DOHH2 (cell line): ENCODE measurements around the gene INHBB.

Source experiments
- H3F3A ChIP-seq: fragments of 200-600 bp; sonication (generic), shearing (Covaris generic); 2 replicates; pipeline ENCODE4 v1.6.0; 2016; ENCODE audit warnings: antibody characterized with exemption, mild to moderate bottlenecking; ENCODE audit not compliant: control insufficient read depth, insufficient read depth
- H3K27ac ChIP-seq: fragments of 200-600 bp; sonication (generic); 2 replicates; pipeline ENCODE4 v1.5.1; 2014; ENCODE audit warnings: low read depth, mild to moderate bottlenecking, low read length, moderate library complexity
- H3K27me3 ChIP-seq: fragments of 200-600 bp; sonication (generic); 2 replicates; pipeline ENCODE4 v1.6.1; 2014; ENCODE audit warnings: mild to moderate bottlenecking, low read length, mixed read lengths; ENCODE audit not compliant: control insufficient read depth
- H3K36me3 ChIP-seq: fragments of 200-600 bp; sonication (generic); 2 replicates; pipeline ENCODE4 v1.6.1; 2014; ENCODE audit warnings: mild to moderate bottlenecking, low read length, moderate library complexity, mixed read lengths; ENCODE audit not compliant: control insufficient read depth
- H3K4me1 ChIP-seq: fragments of 200-600 bp; sonication (generic); 2 replicates; pipeline ENCODE4 v1.6.1; 2014; ENCODE audit warnings: mild to moderate bottlenecking, low read length, mixed read lengths; ENCODE audit not compliant: control insufficient read depth
- H3K4me2 ChIP-seq: fragments of 200-600 bp; sonication (generic); 2 replicates; pipeline ENCODE4 v1.6.0; 2014; ENCODE audit warnings: mild to moderate bottlenecking, low read length, moderate library complexity
- H3K4me3 ChIP-seq: fragments of 200-600 bp; sonication (generic); 2 replicates; pipeline ENCODE4 v1.5.1; 2014; ENCODE audit warnings: mild to moderate bottlenecking, low read length, mixed read lengths
- H3K79me2 ChIP-seq: fragments of 200-600 bp; sonication (generic); 2 replicates; pipeline ENCODE4 v1.6.1; 2014; ENCODE audit warnings: mild to moderate bottlenecking, low read length, mixed read lengths; ENCODE audit not compliant: control insufficient read depth
- H3K9me2 ChIP-seq: fragments of 200-600 bp; sonication (generic); replicated peaks from 2 replicates; pipeline ENCODE4 v1.6.1; 2014; ENCODE audit warnings: mild to moderate bottlenecking, low read length, mixed read lengths; ENCODE audit not compliant: control insufficient read depth
- H3K9me3 ChIP-seq: fragments of 200-600 bp; sonication (generic); 2 replicates; pipeline ENCODE4 v1.6.1; 2014; ENCODE audit warnings: antibody characterized with exemption, low read length, mixed read lengths; ENCODE audit not compliant: control insufficient read depth, insufficient read depth
- H4K20me1 ChIP-seq: fragments of 200-600 bp; sonication (generic); 2 replicates; pipeline ENCODE4 v1.6.0; 2014; ENCODE audit warnings: low read depth, mild to moderate bottlenecking, antibody characterized with exemption, low read length, moderate library complexity; ENCODE audit not compliant: control insufficient read depth, insufficient read depth
- EZH2phosphoT487 ChIP-seq: fragments of 200-600 bp; sonication (generic); IDR thresholded peaks from 2 replicates; pipeline ENCODE4 v1.6.1; 2017; ENCODE audit warnings: borderline replicate concordance, mild to moderate bottlenecking, antibody characterized with exemption, low read length, moderate library complexity, mixed read lengths
- TF ChIP-seq, protein P1 (sequence below): fragments of 200-600 bp; sonication (generic); IDR thresholded peaks from one replicate; pipeline ENCODE4 v1.5.1; 2014; ENCODE audit warnings: antibody characterized with exemption, mild to moderate bottlenecking, low read depth, low read length; ENCODE audit not compliant: poor library complexity, severe bottlenecking

INHBB gene

DNA sequence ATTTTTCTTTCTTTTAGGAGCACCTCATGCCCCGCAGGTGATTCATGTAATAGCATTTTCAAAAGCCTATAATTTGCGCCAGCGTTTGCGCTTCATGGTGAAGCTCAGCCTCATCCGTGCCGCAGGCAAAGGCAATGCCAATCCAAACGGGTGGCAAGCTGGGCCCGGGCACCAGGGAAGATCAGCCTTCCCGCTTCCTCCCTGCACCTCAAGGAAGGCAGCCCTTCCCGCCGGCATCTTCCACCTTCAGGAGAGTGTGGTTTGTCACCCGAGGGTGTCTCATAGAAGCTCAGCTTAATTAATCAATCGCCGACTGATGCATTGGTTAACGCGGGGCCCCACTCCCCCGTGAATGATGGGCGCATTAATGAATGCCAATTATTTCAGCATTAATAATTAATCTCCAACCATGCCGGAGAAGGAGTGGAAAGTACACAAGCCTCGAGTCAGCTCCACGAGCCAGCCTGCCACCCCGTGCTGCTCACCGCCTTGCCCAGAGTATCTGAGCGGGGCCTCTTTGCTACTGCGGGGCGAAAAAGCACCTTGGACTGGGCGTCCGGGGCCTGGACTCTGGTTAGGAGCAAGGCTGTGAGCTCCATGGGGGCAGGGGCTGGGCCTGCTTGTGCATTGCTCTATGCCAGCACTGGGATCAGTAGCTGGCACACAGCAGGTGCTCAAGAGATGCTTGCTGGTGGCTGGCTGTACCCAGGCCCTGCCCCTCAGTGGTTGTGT, 13.0 kb downstream of the INHBB start:
- H3K27me3 ChIP-seq = no peaks in the 10 kb centered on the region
- no peaks in the 10 kb centered on the region for H3K4me1 ChIP-seq
- H3K4me2 ChIP-seq = no peak overlapping the region
- TF ChIP-seq, protein P1, sequence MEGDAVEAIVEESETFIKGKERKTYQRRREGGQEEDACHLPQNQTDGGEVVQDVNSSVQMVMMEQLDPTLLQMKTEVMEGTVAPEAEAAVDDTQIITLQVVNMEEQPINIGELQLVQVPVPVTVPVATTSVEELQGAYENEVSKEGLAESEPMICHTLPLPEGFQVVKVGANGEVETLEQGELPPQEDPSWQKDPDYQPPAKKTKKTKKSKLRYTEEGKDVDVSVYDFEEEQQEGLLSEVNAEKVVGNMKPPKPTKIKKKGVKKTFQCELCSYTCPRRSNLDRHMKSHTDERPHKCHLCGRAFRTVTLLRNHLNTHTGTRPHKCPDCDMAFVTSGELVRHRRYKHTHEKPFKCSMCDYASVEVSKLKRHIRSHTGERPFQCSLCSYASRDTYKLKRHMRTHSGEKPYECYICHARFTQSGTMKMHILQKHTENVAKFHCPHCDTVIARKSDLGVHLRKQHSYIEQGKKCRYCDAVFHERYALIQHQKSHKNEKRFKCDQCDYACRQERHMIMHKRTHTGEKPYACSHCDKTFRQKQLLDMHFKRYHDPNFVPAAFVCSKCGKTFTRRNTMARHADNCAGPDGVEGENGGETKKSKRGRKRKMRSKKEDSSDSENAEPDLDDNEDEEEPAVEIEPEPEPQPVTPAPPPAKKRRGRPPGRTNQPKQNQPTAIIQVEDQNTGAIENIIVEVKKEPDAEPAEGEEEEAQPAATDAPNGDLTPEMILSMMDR = no peak
- TF ChIP-seq EZH2phosphoT487 = no peak
- no peaks in the 10 kb centered on the region for H3K79me2 ChIP-seq
- no peaks in the 10 kb centered on the region for H3K9me3 ChIP-seq
- H3K36me3 ChIP-seq = no peaks in the 10 kb centered on the region
- no peak overlapping the region for H3K4me3 ChIP-seq
- H4K20me1 ChIP-seq = no peaks in the 10 kb centered on the region
- no peaks in the 10 kb centered on the region for H3F3A ChIP-seq
- no peaks in the 10 kb centered on the region for H3K9me2 ChIP-seq
- no peak overlapping the region for H3K27ac ChIP-seq

DNA sequence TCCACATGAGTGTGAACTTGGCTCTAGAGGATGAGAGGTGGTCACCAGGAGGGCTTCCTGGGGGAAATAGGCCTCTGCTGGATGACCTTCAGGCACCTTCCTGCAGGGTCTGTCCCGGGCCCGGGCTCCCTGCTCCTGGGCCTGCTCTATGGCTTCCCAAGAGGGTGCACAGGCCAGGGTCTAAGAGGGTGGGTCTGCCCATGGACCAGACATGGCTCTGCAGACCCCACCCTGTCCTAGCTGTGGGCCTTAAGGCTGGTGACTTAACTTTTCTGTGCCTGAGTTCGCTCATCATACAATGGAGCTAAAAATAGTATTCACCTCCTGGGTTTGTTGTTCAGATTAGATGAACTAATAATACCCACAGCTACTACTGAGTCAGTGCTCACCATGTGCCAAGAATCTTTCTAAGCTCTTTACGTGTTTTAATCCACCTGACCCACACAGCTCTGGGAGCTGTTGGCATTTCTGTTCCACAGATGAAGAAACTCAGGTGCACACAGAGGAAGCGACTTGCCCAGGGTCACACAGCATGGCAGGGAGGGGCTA, 14.4 kb downstream of the INHBB start:
- H3K9me3 ChIP-seq = no peaks in the 10 kb centered on the region
- H3K27ac ChIP-seq = no peak overlapping the region
- H4K20me1 ChIP-seq = no peaks in the 10 kb centered on the region
- H3K4me2 ChIP-seq = no peak overlapping the region
- H3F3A ChIP-seq = no peaks in the 10 kb centered on the region
- no peaks in the 10 kb centered on the region for H3K27me3 ChIP-seq
- no peaks in the 10 kb centered on the region for H3K4me1 ChIP-seq
- no peaks in the 10 kb centered on the region for H3K9me2 ChIP-seq
- TF ChIP-seq, protein P1 = no peak
- no peak for TF ChIP-seq EZH2phosphoT487
- no peaks in the 10 kb centered on the region for H3K36me3 ChIP-seq
- H3K4me3 ChIP-seq = no peak overlapping the region
- no peaks in the 10 kb centered on the region for H3K79me2 ChIP-seq

DNA sequence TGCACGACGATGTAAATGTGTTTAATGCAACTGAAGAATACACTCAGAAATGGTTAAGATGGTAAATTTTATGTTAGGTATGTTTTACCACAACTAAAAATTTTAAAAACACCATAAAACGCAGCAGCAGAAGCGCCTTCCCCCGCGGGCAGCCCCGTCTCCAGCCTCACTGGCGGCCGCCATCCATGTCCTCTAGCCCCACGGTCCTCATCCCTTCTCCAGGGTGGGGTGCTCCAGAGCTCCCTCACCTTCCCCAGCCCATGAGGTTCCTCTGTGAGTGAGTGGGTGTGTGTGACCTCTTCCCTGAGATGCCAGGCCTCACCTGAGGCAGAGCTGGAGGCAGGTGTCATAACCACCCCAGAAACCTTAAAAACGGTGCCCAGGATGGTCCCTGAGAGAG, 17.0 kb downstream of the INHBB start:
- H3K4me1 ChIP-seq = no peaks in the 10 kb centered on the region
- TF ChIP-seq, protein P1 = no peak
- TF ChIP-seq EZH2phosphoT487 = no peak
- no peaks in the 10 kb centered on the region for H3K9me3 ChIP-seq
- no peaks in the 10 kb centered on the region for H3K79me2 ChIP-seq
- no peaks in the 10 kb centered on the region for H4K20me1 ChIP-seq
- H3K9me2 ChIP-seq = no peaks in the 10 kb centered on the region
- H3K27ac ChIP-seq = no peak overlapping the region
- no peak overlapping the region for H3K4me2 ChIP-seq
- H3K27me3 ChIP-seq = no peaks in the 10 kb centered on the region
- no peak overlapping the region for H3K4me3 ChIP-seq
- no peaks in the 10 kb centered on the region for H3K36me3 ChIP-seq
- H3F3A ChIP-seq = no peaks in the 10 kb centered on the region
